IPS-18c (cell line): Measurements from ENCODE around the gene PGBD5.

Experiments
- H3K4me3 ChIP-seq: 2 replicates; pipeline ENCODE4 v1.7.0; 2013; ENCODE audit warnings: low read depth, mild to moderate bottlenecking, low read length, moderate library complexity; ENCODE audit not compliant: insufficient read depth
- H3K9me3 ChIP-seq: one replicate; pipeline ENCODE4 v1.6.1; 2013; ENCODE audit warnings: mild to moderate bottlenecking, low read length, moderate library complexity; ENCODE audit not compliant: control insufficient read depth, insufficient read depth

Gene PGBD5

DNA sequence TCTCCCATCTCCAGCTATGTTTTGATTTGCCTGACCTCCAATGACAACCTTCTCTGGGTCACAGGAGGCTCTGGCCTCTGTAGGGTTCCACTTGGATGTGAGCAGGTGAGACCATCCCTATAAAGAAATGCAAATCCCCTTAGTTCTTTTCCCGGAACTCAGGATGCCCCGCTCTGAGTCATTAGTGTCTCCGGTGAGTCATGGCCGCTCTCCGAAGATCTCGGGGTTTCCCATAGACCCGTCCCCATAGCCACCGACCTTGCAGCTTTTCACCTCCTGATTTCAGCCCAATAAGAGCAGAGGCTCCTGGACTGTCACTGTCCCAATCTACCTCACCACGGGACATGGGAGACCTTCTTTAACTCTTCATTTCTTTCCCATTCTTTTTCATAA lies 98.2 kb downstream of the PGBD5 start:
- Histone ChIP-seq H3K4me3 (no peak overlapping the region), H3K9me3 (no peaks in the 10 kb centered on the region)

DNA sequence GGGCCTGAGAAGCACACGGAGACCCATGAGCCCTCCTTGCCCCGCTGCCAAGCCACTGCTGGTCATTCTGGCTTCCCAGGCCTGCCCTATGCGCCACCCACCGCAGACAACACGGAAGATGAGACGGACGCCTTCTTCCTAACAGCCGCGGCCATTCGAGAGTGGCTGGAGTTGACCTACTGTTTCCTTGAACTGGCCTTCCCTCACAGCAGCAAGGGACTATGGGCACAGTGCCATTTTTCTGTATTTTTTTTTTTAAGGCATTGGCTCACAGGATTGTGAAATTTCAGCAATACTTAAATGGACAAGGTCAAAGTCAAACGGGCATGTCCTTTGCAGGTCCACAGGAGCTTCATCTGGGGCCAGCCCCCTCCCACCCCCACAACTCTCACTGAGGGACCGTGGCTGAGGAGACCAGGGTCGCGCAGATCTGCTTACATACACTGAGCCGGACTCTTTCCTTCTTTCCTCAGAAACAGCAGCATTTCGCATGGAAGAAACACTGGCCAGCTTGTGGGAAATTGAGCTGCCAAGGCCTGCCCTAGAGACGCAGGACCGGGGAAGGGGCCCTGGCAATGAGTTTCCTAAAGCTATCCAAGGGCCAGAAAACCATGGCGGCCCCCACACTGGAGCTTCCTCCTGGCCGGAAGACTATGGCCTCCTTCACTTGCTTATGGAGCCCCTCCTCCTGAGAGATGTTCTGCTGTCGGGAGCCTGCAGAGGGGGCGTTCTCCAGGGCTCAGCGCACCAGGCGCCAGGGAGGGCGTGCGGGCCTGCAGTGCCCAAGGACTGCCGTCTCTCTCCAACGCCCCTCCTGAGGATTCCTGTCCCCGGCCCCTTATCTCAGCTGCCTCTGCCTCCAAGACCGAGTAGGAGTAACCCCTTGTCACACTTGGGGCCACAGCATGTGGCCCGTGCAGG lies 98.9 kb downstream of the PGBD5 start:
- H3K4me3 ChIP-seq, result no peak overlapping the region
- H3K9me3 ChIP-seq, result no peaks in the 10 kb centered on the region

DNA sequence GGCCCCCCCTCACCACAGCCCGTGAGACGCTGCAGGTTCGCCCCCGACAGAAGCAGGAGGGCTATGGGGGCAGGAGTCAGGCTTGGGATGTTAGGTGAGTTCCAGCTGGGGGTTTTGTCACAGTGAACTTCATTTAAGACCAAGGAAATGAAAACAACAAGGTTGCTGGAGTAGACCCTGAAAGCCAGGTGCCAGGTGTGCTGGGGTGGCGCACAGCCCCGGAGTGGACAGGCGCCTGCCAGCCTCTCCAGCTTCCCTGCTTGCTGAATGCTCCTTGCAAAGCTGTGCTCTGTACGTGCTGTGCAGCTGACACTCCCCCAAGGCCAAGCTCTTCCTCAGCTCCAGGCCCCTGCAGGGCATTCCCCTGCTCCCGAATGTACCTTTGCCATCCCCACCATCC lies 102.4 kb downstream of the PGBD5 start:
- Histone ChIP-seq H3K9me3 (no peaks in the 10 kb centered on the region), H3K4me3 (no peak overlapping the region)

DNA sequence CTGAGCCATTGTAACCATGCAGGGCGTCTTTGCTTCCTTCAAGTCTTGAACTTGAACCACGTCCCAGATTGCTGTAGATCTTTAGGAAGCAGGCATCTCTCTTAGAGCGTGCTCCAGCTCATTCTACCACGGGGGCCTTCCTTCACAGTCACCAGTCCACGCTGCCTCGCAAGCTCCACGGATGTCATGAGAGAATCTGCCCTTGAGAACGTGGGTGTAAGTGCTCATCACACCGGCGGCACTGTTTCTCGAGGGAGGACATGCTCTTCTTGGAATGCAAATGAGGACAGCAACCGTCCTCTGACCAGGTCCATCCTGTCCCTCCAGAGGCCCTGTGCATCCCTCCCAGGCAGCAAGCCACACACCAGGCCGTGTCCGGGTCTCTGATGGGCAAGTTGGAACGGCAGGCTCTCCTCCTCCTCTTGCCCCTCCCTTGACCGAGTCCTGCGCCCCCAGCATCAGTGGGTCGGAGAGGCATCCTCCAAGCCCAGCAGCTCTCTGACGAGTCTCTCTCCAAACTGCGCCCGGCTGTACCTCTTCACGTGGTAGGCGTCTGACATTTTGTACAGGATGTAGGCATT lies 103.1 kb downstream of the PGBD5 start:
- Histone ChIP-seq H3K4me3 (no peak overlapping the region), H3K9me3 (no peaks in the 10 kb centered on the region)

DNA sequence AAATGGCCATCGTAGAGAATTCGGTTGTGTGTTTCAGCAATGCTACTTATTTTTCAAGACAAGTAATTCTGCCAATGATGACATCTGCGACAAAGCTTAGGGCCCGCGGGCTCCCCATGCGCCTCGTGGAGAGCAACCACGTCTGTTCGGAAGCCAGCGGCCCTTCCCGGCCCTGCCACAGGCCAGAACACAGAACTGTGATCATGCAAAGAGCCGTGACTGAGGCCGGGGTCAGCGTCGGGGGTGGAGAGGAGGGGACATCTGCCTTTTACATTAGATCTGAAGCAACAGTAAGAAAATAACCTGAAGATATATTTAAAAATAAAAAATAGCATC lies 103.7 kb downstream of the PGBD5 start:
- H3K9me3 ChIP-seq, result no peaks in the 10 kb centered on the region
- H3K4me3 ChIP-seq, result no peak overlapping the region

DNA sequence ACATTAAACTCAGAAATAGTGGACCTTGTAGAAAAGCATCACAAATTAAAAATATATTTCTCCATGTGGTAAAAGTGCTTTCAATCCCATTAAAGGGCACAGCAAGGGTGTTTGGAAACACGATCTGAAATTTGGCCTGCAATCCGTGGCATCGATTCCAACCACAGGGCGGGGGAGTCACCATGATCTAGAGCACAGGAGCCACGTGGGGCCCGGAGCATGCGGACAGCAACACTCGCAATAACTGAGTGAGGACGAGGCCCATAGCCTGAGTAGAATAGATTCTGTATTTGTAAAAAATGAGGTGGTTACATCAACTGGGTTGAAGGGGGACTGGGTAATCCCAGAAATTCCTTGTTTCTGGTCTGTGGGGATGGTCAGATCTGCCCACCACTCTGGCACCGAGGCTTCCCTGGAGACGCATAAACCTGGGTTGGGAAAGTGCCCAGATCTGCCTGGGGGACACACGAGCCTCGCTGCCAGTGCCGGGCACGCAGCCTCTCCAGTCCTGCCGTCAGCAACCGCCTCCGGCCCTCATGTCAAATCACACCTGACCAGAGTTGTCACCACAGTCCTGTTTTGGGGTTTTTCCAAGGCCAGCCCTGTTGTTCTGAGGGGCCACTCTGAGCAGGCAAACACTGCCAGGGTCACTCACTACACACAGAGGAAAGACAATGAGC lies 104.3 kb downstream of the PGBD5 start:
- no peaks in the 10 kb centered on the region for H3K9me3 ChIP-seq
- H3K4me3 ChIP-seq, result no peak overlapping the region

DNA sequence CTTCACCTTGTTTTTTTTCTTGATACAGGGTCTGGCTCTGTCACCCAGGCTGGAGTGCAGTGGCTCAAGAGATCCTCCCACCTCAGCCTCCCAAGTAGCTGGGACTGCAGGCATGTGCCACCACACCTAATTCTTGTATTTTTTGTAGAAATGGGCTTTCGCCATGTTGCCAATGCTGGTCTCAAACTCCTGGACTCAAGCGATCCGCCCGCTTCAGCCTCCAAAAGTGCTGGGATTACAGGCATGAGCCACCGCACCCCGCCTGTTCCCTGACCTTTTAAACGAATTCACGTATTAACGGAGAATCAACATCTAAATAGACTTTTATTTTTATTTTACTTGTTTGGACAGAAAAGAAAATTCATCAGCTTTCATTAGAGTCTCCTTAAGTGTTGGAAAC lies 104.8 kb downstream of the PGBD5 start:
- H3K9me3 ChIP-seq, result no peaks in the 10 kb centered on the region
- H3K4me3 ChIP-seq, result no peak overlapping the region

DNA sequence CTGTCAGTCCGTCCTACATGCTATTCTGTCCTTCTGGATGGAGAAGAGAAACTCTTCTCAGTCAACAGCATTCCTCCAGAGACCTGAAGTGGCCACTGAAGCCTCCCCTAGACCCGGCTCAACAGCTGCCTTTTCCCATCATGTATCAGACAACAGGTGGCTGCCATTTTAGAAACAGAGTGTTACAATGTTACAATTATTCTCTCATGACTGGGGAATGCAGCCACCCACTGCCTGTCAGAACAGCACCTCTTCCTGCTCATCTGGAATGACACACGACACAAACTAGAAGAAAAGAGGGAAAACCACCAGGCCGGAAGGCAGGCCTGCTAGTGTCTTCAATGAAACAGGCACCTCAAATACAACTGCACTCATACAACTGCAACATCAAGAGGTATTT lies 105.3 kb downstream of the PGBD5 start:
- Histone ChIP-seq H3K9me3 (no peaks in the 10 kb centered on the region), H3K4me3 (no peak overlapping the region)

DNA sequence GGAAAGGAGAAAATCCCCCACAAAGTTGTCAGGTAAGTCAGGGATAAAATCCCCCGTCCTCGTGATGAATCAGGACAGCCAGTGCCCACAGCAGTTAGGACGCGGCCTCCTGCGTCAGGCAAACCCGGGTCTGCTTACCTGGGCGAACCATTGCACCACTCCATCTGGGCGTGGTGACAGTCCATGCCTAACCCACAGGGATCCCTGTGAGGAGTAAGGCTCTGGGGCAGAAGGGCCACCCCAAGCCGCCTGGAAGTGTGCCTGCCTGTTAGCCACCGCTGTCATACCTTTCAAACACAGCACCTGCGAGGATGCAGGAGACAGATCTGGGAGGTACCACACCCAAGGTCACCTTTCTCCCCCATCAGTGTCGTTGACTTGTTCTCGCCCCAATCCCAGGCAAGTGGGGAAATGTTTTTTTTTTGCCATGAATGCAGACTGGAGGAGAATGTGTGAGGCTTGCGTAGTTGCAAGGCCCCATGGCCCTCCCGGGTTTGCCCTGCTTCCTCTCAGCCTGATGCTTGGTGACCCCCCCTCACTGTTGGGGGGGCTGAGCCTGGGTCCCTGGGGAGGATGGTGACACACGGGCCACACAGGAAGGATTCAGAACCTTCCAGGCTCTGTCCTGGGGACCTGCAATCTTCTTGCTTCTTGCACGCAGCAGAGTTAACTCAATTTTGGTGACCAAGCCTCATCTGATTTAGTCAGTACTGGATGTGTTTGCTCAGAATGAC lies 107.0 kb downstream of the PGBD5 start:
- no peaks in the 10 kb centered on the region for H3K9me3 ChIP-seq
- H3K4me3 ChIP-seq, result no peak overlapping the region

DNA sequence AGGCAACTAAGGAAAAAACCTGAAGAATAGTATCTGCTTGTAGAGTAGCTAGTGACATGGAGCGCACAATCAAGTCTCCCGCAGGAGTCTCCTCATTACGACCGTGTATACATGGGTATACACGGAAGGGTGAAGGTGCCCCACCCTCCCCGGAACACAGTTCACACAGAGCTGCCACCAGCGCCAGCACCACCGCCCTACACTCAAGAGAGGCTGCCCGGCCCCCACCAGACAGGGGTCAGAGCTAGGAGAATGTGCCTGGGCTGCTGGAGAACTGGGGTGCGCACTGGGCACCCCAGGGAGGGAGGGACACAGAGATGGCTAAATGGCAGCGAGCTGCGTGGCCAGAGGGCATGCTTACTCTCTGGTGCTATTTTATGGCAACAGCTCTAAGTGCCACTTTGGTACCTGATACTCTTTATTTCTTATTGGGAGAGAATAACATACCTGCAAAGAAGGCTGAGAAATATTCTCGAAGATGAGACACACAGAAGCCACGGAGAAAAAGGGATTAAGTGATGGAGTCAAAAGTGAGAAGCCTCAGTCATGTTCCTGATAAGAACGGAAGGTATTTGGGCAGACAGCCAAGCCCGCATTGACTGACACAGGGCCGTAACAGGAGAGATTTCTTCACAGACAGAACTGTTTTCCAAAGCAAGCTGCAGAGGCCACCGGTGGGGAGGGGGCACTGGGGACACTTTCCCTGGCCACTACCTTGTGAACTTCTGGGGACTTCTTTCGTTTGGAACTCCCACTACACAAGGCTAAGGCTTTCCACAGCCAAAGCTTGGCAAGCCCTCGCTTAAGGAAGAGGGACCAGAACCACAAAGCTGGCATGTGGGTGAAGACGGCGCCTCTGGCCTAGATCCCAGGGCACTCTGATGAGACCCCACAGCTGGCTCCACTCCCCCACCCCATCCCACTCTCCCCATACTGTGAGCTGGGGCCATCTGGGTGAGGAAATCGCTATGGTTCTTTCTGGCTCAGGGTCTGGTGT lies 108.0 kb downstream of the PGBD5 start:
- H3K9me3 ChIP-seq, result no peaks in the 10 kb centered on the region
- no peak overlapping the region for H3K4me3 ChIP-seq

DNA sequence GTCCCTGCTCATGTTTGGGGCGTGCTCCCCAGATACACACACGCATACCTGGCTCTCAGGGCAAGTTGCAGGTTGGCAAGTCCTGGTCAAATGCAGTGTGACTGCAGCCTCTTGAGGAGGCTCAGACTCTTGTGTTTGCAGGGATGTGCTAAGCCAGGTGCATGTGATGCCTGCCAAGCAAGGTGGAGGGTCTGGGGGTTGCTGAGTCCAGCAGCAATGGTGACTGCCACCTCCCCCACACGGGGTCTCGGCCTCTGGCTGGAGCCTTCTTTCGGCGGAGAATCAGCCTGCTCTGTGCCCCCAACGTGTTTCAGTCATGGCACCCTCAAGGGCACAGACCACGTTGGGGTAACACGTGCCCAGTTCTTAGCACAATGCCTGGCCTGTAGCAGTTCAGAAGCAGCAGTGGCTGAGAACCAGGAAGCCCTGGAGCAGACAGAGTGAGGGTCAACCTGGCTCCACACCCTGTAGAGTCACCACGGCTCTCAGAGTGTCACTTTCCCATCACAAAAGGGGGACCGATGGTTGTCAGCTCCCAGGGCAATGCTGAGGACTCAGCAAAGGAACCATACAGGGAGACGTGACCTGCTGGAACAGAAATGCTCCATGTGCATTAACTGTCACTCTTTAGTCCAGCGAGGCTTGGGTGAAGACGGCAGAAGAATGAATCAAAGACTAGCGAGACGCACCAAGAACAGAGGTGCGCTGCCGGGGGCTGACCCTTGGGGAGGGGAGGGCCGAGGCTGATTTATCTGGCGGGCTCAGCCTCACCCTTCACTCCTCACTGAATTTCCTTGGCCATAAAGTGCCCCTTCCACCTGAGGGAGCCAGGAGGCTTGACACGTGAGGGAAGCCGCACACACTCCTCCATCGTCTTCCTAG lies 109.0 kb downstream of the PGBD5 start:
- no peak overlapping the region for H3K4me3 ChIP-seq

DNA sequence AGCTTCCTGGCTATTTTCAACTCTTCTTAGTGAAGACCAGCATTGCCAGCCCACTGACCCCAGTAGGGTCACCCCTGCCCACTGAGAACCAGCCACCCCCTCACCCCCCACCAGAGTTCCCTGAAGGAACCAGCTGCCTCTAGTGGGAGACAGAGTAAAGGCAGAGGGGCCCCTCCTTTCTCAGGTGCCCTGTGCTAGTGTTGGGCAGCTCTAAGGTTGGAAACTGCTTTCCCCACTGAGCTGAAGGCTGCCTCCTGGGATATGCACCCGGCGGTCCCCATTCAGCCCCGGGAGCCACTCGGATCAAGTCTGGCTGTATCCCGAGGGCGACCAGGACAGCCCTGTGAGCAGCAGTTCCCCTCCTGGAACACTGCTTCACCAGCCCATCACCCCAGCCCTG lies 111.0 kb downstream of the PGBD5 start:
- Histone ChIP-seq H3K4me3 (no peak overlapping the region), H3K9me3 (no peaks in the 10 kb centered on the region)

More for the DNA sequence above, 109.0 kb downstream of the PGBD5 start:
- no peaks in the 10 kb centered on the region for H3K9me3 ChIP-seq

DNA sequence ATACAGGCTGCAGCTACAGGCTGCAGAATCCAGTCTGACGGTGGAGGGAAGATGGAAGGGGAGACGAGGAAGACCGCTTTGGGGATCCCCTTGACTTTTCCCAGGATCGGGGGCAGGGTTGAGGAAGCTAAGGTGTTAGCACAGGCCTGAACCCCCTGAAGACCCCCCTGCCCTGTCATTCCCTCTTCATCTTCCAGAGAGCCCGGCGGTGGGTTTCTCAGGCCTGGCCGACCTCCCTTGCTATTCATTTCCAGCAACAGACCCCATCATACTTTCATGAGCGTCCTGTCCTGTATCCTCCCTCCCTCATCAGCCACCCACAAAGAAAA lies 112.0 kb downstream of the PGBD5 start:
- no peak overlapping the region for H3K4me3 ChIP-seq
- no peaks in the 10 kb centered on the region for H3K9me3 ChIP-seq

DNA sequence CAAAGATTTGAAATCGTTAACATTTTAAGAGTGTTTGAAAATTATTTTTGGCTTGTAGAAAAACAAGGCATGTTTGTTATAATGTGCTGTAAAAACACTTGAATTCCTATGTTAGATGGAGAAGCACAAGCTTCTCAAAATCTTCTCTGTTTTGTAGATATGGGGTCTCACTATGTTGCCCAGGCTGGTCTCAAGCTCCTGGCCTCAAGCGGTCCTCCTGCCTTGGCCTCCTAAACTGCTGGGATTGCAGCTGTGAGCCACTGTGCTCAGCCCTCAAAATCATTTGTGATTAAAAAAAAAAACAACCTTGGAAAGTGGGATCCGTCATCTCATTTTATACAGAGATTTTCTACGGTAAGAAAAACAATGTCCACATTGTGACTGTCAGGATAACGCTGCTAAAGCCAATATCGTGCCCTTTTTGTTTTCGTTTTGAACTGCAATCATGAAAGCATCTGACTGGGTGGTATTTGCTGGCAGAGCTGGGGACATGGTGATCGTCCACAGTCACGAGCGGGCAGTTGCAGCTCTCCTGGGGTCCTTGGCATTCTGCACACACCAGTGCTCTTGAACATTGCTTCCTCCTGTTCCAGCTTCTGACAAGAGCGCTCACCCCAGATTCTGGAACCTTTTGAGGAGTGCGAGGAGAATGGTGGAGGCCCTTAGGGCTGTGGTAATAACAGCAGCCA lies 112.5 kb downstream of the PGBD5 start:
- H3K4me3 ChIP-seq, result no peak overlapping the region
- no peaks in the 10 kb centered on the region for H3K9me3 ChIP-seq

DNA sequence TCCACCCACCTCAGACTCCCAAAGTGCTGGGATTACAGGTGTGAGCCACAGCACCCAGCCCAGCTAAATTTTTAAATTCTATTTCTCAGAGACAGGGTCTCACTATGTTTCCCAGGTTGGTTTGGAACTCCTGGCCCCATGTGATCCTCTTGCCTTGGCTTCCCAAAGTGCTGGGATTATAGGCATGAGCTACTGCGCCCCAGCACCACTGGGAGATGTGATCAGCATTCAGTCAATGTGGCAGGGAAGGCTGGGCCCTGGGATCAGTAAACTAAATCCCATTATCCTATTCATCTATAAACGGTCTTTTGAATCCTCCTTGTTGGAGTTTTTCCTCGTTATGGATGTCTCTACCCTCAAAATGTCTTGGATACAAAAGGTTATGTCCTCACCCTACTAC lies 113.5 kb downstream of the PGBD5 start:
- no peaks in the 10 kb centered on the region for H3K9me3 ChIP-seq

More for the DNA sequence above, 113.5 kb downstream of the PGBD5 start:
- no peak overlapping the region for H3K4me3 ChIP-seq
